AG04449 (cell line): Measurements from ENCODE around the gene PMF1.

Source experiments
- CTCF ChIA-PET: fragments of 350-600 bp; formaldehyde crosslinking; extraction: SDS; loops from one replicate; lab custom pipeline; 2021; ENCODE audit warnings: antibody characterized with exemption; lab: Yijun Ruan, JAX
- POLR2A ChIA-PET: fragments of 400-600, 350-600 bp; formaldehyde crosslinking; extraction: SDS; loops from one replicate; lab custom pipeline; 2020; ENCODE audit warnings: antibody characterized with exemption, inconsistent platforms; lab: Yijun Ruan, JAX
- DNase-seq: peaks from one replicate; pipeline ENCODE4 v3.0.0-alpha.2; 2010; ENCODE audit warnings: low read depth, low spot score
- H3K4me3 ChIP-seq: 2 replicates; pipeline ENCODE4 v1.5.1; 2011; ENCODE audit warnings: low read depth, mild to moderate bottlenecking, control low read depth, low read length
- CTCF ChIP-seq: IDR thresholded peaks from one replicate; pipeline ENCODE4 v1.5.1; 2011; ENCODE audit warnings: mild to moderate bottlenecking, moderate library complexity, low read length, control low read depth, inconsistent platforms; ENCODE audit not compliant: insufficient read depth; ENCODE audit errors: missing control alignments

Gene PMF1

GRCh38 chr1:156196445-156196844 is 16.4 kb upstream of the PMF1 start:
- DNase-seq, result no peak
- no peak for TF ChIP-seq CTCF
- H3K4me3 ChIP-seq, result no peak overlapping the region
- CTCF ChIA-PET, result interaction anchor here (1.0 to 1.8 kb wide), 4 partner anchors 9 to 84 kb away, joined by 3 to 9 read pairs (median 4); no protein-coding TSS in a partner anchor
- POLR2A ChIA-PET, result interaction anchor here (2.9 kb wide), 1 partner anchor 16 kb away, joined by 8 read pairs; the partner anchor contains the start of gene PMF1

GRCh38 chr1:156198831-156199349 is 13.9 kb upstream of the PMF1 start:
- no peak for DNase-seq
- POLR2A ChIA-PET, result interaction anchor here (2.9 kb wide), 1 partner anchor 14 kb away, joined by 8 read pairs; the partner anchor contains the start of gene PMF1
- no peak overlapping the region for H3K4me3 ChIP-seq
- CTCF ChIA-PET, result interaction anchor here (0.9 to 2.1 kb wide), 3 partner anchors 9 to 108 kb away, joined by 3 to 5 read pairs (median 3); partner anchors contain the start of gene PMF1
- TF ChIP-seq CTCF, result no peak

GRCh38 chr1:156200044-156200443 is 12.8 kb upstream of the PMF1 start:
- no peak overlapping the region for H3K4me3 ChIP-seq
- TF ChIP-seq CTCF, result no peak
- POLR2A ChIA-PET, result no interaction called here
- no peak for DNase-seq
- CTCF ChIA-PET, result interaction anchor here (0.8 to 2.2 kb wide), 3 partner anchors 25 to 110 kb away, joined by 3 to 7 read pairs (median 5); no protein-coding TSS in a partner anchor

DNA sequence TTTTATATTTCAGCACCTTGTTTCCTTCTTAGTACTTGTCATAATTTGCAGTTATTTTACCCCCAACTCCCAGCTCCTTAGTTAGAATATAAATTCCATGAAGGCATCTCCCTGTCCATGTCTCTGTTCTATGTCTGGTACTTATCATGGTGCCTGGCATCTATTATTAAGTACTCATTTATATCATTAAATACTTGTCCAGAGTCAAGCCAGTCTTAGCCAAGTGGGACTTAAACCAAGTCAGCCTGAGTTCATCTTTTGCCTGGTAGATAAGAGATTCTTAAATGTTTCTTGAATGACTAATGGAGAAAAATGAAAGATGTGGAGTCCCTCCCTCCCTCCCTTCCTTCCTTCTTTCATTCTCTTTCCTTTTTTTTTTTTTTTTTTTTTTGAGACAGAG is 9.5 kb upstream of the PMF1 start:
- H3K4me3 ChIP-seq, result no peak overlapping the region
- CTCF ChIA-PET, result interaction anchor here (1.0 to 2.2 kb wide), 5 partner anchors 9 to 22 kb away, joined by 3 to 9 read pairs (median 6); partner anchors contain the start of genes PMF1 and SLC25A44
- POLR2A ChIA-PET, result no interaction called here
- no peak for TF ChIP-seq CTCF
- DNase-seq, result no peak

- H3K4me3 ChIP-seq, result no peak overlapping the region
- CTCF ChIA-PET, result interaction anchor here (1.1 to 1.6 kb wide), 2 partner anchors 9 to 19 kb away, joined by 3 to 4 read pairs; no protein-coding TSS in a partner anchor
- TF ChIP-seq CTCF, result no peak
- POLR2A ChIA-PET, result no interaction called here
- DNase-seq, result no peak
Observed at GRCh38 chr1:156204686-156205085, 8.1 kb upstream of the PMF1 start.

GRCh38 chr1:156211243-156211642 is 1.6 kb upstream of the PMF1 start:
- CTCF ChIA-PET, result interaction anchor here (1.0 to 3.3 kb wide), 4 partner anchors 10 to 55 kb away, joined by 3 to 16 read pairs (median 8); partner anchors contain the start of gene SLC25A44
- no peak for DNase-seq
- H3K4me3 ChIP-seq, result no peak overlapping the region
- POLR2A ChIA-PET, result interaction anchor here (0.7 kb wide), 1 partner anchor 95 kb away, joined by 3 read pairs; no protein-coding TSS in a partner anchor
- no peak for TF ChIP-seq CTCF
